ENCODE measurements around the gene C9orf43.

C9orf43 gene

GRCh38 chr9:113425072-113425471 is 14.5 kb downstream of the C9orf43 start:
- no peak overlapping the region for H3K4me3 ChIP-seq (replicated peaks; ENCODE audit: low read depth, low read length)
- no peaks in the 10 kb centered on the region for H3K36me3 ChIP-seq (ENCODE audit: control insufficient read depth, insufficient read depth, low read length)
- no peaks in the 10 kb centered on the region for H3K27me3 ChIP-seq (replicated peaks; ENCODE audit: control insufficient read depth, insufficient read depth, low read length)
- DNase-seq (ENCODE audit: extremely low read depth, insufficient read length) = no peak
- TF ChIP-seq CTCF (IDR thresholded peaks at IDR 0.05; ENCODE audit: insufficient read depth, low read length, poor library complexity, severe bottlenecking) = no peak

GRCh38 chr9:113426701-113427100 is 16.2 kb downstream of the C9orf43 start:
- TF ChIP-seq CTCF (IDR thresholded peaks at IDR 0.05; ENCODE audit: insufficient read depth, low read length, poor library complexity, severe bottlenecking) = no peak
- Histone ChIP-seq H3K36me3 (ENCODE audit: control insufficient read depth, insufficient read depth, low read length) (no peaks in the 10 kb centered on the region), H3K27me3 (replicated peaks; ENCODE audit: control insufficient read depth, insufficient read depth, low read length) (no peaks in the 10 kb centered on the region), H3K4me3 (replicated peaks; ENCODE audit: low read depth, low read length) (no peak overlapping the region)
- DNase-seq (ENCODE audit: extremely low read depth, insufficient read length) = no peak

GRCh38 chr9:113427629-113428028 is 17.1 kb downstream of the C9orf43 start:
- TF ChIP-seq CTCF (IDR thresholded peaks at IDR 0.05; ENCODE audit: insufficient read depth, low read length, poor library complexity, severe bottlenecking) = no peak
- H3K36me3 ChIP-seq (ENCODE audit: control insufficient read depth, insufficient read depth, low read length) = no peaks in the 10 kb centered on the region
- DNase-seq (ENCODE audit: extremely low read depth, insufficient read length) = no peak
- no peak overlapping the region for H3K4me3 ChIP-seq (replicated peaks; ENCODE audit: low read depth, low read length)
- H3K27me3 ChIP-seq (replicated peaks; ENCODE audit: control insufficient read depth, insufficient read depth, low read length) = no peaks in the 10 kb centered on the region

- no peak for TF ChIP-seq CTCF (IDR thresholded peaks at IDR 0.05; ENCODE audit: insufficient read depth, low read length, poor library complexity, severe bottlenecking)
- Histone ChIP-seq H3K27me3 (replicated peaks; ENCODE audit: control insufficient read depth, insufficient read depth, low read length) (no peaks in the 10 kb centered on the region), H3K36me3 (ENCODE audit: control insufficient read depth, insufficient read depth, low read length) (no peaks in the 10 kb centered on the region), H3K4me3 (replicated peaks; ENCODE audit: low read depth, low read length) (no peak overlapping the region)
- DNase-seq (ENCODE audit: extremely low read depth, insufficient read length) = no peak
These were observed 17.6 kb downstream of the C9orf43 start for GRCh38 chr9:113428062-113428615.

GRCh38 chr9:113431191-113431590 is 20.6 kb downstream of the C9orf43 start:
- Histone ChIP-seq H3K27me3 (replicated peaks; ENCODE audit: control insufficient read depth, insufficient read depth, low read length) (no peaks in the 10 kb centered on the region), H3K4me3 (replicated peaks; ENCODE audit: low read depth, low read length) (no peak overlapping the region), H3K36me3 (ENCODE audit: control insufficient read depth, insufficient read depth, low read length) (no peaks in the 10 kb centered on the region)
- DNase-seq (ENCODE audit: extremely low read depth, insufficient read length) = no peak
- no peak for TF ChIP-seq CTCF (IDR thresholded peaks at IDR 0.05; ENCODE audit: insufficient read depth, low read length, poor library complexity, severe bottlenecking)
